Fibroblast of mammary gland (primary cell): Measurements from ENCODE around the gene STAT4.

Experiments
- DNase-seq: peaks from one replicate; pipeline ENCODE4 v3.0.0-alpha.2; 2010; ENCODE audit warnings: low read depth
- H3K4me3 ChIP-seq: 2 replicates; pipeline ENCODE4 v1.5.1; 2011; ENCODE audit warnings: low read depth, mild to moderate bottlenecking, low read length, moderate library complexity; ENCODE audit not compliant: control insufficient read depth
- TF ChIP-seq, protein P1 (sequence below): conservative IDR thresholded peaks from 2 replicates; pipeline ENCODE4 v1.5.1; 2011; ENCODE audit warnings: low read depth, low read length, inconsistent platforms; ENCODE audit not compliant: control insufficient read depth, insufficient read depth

STAT4 gene

DNA sequence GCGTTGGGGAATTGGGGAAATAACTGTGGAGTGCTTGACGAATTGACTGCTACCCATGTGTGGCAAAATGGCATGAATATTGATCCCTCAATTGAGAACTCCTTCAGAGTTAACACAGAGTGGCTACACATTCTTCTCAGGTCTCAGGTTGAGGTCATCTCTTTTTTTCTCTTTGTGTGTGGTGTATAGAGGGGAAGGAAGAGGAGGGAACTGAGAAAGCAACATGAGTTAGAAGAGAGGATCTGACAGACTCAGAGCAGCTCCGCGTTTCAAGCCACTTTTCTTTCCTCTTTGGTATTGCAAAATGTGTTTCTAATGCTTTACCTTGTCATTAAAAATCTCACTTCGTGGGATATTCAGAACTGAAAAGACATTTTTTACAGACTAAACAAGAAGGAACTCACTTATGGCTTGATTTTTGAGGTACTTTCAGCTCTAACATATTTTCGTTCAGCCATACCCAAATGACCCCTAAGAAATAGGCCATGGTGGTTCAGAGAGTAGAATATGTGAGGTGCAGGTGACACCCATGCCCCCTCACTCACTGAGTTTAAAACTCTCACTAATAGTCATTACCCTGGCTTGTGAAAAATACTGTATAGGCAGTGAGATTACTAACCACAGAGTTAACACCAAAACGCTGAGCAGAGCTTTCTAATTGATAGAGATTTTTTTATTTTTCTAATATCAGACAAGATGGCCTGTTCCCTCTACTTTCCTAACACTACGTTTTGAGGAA, 22.5 kb downstream of the STAT4 start:
- TF ChIP-seq, protein P1, sequence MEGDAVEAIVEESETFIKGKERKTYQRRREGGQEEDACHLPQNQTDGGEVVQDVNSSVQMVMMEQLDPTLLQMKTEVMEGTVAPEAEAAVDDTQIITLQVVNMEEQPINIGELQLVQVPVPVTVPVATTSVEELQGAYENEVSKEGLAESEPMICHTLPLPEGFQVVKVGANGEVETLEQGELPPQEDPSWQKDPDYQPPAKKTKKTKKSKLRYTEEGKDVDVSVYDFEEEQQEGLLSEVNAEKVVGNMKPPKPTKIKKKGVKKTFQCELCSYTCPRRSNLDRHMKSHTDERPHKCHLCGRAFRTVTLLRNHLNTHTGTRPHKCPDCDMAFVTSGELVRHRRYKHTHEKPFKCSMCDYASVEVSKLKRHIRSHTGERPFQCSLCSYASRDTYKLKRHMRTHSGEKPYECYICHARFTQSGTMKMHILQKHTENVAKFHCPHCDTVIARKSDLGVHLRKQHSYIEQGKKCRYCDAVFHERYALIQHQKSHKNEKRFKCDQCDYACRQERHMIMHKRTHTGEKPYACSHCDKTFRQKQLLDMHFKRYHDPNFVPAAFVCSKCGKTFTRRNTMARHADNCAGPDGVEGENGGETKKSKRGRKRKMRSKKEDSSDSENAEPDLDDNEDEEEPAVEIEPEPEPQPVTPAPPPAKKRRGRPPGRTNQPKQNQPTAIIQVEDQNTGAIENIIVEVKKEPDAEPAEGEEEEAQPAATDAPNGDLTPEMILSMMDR, result no peak
- no peak overlapping the region for H3K4me3 ChIP-seq
- DNase-seq, result no peak

DNA sequence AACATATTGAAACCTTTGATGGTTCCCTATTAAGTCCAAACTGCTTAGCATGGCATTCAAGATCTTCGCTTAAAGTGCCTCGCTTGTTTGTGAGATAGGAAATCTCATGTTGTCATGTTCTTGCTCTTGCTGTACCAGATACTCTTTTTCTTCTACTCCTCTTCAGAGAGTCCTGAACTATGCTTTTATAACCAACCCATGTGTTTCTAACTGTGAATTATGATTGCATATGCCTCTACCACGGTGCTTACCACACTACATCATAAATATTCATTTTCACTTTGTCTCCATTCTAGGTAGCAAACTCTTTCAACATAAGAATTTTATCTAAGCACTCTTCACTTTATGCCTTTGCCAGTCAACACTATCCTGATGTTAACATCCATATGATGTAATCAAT, 23.6 kb downstream of the STAT4 start:
- TF ChIP-seq, protein P1, result no peak
- no peak overlapping the region for H3K4me3 ChIP-seq
- DNase-seq, result no peak

DNA sequence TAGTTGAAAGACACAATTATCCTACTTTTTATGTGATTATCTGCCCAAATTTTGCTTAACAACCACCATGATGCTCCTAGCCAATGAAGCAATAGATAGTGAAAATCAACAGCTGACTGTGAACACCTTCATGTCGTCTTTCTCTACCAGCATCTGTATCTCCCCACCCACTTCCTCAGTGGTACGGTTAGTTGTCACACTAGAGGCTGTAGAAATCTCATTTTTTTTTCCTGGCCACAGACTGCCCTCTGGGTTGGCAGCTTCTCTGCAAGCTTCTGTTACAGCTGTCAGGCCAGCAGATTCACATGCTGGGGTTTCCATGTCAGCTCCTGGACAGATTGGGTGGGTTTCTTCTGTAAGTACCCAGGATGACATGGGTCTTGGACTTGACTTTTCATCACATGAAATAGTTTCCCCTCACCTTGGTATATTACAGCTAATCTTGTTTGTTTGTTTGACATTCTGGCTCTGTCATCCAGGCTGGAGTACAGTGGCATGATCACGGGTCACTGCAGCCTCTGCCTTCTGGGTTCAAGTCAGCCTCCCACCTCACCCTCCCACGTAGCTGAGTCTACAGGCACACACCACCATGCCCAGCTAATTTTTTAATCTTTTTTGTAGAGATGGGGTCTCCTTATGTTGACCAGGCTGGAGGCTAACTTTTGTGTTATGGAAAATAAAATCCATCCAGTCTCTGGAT, 24.3 kb downstream of the STAT4 start:
- TF ChIP-seq, protein P1, result no peak
- no peak overlapping the region for H3K4me3 ChIP-seq
- no peak for DNase-seq

DNA sequence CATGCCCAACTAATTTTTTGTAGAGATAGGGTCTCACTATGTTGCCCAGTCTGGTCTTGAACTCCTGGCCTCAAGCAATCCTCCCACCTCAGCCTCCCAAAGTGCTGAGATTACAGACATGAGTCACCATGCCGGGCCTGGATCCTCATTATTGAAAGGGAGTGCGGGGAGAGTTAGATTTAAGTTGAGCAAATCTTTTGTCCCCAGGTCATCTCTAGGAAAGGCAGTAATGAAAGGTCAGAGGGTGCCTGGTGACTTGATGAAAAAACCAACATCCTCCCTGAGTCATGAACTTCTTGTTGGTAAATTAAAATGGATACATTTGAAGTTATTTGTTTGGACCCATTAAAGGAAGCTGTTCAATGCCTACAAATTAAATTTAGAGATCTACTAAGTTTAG, 25.1 kb downstream of the STAT4 start:
- no peak for DNase-seq
- TF ChIP-seq, protein P1, result no peak
- H3K4me3 ChIP-seq, result no peak overlapping the region

DNA sequence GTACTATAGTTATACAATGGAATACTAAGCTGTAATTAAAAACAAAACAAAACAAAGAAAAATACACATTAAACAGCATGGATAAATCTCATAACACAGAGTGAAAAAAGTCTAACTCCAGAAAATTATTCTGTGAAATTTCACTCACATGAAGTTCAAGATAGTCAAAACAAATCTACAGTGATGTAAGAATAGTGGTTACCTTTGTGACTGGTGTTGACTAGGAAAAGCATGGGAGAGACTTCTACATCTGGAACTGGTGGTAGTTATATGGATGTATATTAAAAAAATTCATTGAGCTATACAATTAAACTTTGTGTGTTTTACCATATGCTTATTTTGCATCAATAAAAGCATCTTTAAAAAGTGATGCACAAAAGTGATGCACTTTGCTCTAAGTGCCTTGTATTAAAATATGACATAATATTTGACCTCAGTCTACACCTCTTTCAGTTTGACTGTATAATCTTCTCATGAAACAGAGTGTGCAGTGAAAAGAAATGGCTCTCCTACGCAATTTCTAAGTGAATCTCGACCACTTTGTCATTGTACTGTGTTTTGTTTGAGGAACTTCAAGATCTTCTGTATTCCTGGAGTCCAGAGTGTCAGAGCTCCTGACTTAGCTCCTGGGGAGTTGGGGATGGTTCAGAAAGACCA, 28.0 kb downstream of the STAT4 start:
- TF ChIP-seq, protein P1, result no peak
- DNase-seq, result no peak
- no peak overlapping the region for H3K4me3 ChIP-seq

DNA sequence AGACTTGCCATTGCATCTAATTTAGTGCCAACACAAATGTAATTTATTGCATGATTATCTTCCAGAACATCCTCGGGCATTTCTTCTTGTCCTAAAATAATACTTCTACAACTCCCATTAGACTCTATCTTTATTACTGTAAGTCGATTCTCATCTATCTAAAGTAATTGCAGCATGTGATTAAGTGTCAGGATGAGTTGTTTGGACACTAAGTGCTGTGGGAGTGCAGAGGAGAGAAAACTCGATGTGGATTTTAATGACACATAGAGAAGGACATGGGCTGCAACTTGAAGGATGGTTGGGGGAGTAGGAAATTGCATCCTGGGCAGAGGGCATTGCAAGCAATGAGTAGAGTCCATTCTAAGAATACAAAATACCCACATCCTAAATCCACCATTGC, 33.5 kb downstream of the STAT4 start:
- TF ChIP-seq, protein P1, result no peak
- no peak overlapping the region for H3K4me3 ChIP-seq
- no peak for DNase-seq
